HL-60/S4 treated with phorbol 12-myristate 13-acetate at 8.2 ng/mL for 4 days and 3 days (cell line): ENCODE results near the gene SERBP1.
"Not testable (repeated sequence)": the region's sequence is repeated elsewhere in the genome, so short reads cannot be mapped to it uniquely, and the experiment has no call there.

Experiments used
- in situ Hi-C: fragments of 300-500 bp; cut with MboI; formaldehyde crosslinking; loops from 2 replicates; pipeline ENCODE4 v1.15.0; 2022; ENCODE audit warnings: low sequenced_read_pairs

Gene SERBP1

GRCh38 chr1:67441183-67441582 is 11.0 kb upstream of the SERBP1 start:
- in situ Hi-C loops = no loop called here

- in situ Hi-C loops = no loop called here
Measured at GRCh38 chr1:67440339-67440738, 10.1 kb upstream of the SERBP1 start.

- in situ Hi-C loops = no loop called here
Measured at GRCh38 chr1:67439277-67440029, 9.3 kb upstream of the SERBP1 start.

GRCh38 chr1:67437961-67438360 is 7.8 kb upstream of the SERBP1 start:
- in situ Hi-C loops = no loop called here

- in situ Hi-C loops = no loop called here
Measured at GRCh38 chr1:67436511-67437055, 6.4 kb upstream of the SERBP1 start.

- in situ Hi-C loops = no loop called here
Measured at GRCh38 chr1:67434491-67434890, 4.3 kb upstream of the SERBP1 start.

GRCh38 chr1:67433837-67434236 is 3.6 kb upstream of the SERBP1 start:
- in situ Hi-C loops = no loop called here

- in situ Hi-C loops = no loop called here
Measured at GRCh38 chr1:67432745-67433144, 2.5 kb upstream of the SERBP1 start.

GRCh38 chr1:67431869-67432578 is 1.8 kb upstream of the SERBP1 start:
- in situ Hi-C loops = no loop called here

- in situ Hi-C loops = no loop called here
Measured at GRCh38 chr1:67431156-67431765, 1.1 kb upstream of the SERBP1 start.

GRCh38 chr1:67429528-67430357 is 459 bp downstream of the SERBP1 start:
- in situ Hi-C loops = no loop called here

- in situ Hi-C loops = no loop called here
Measured at GRCh38 chr1:67429011-67429527, 1.1 kb downstream of the SERBP1 start.

GRCh38 chr1:67427947-67428346 is 2.3 kb downstream of the SERBP1 start:
- in situ Hi-C loops = no loop called here

GRCh38 chr1:67427465-67427864 is 2.7 kb downstream of the SERBP1 start:
- in situ Hi-C loops = no loop called here

- in situ Hi-C loops = no loop called here
Measured at GRCh38 chr1:67420835-67421492, 9.2 kb downstream of the SERBP1 start.

GRCh38 chr1:67418839-67419586 is 11.2 kb downstream of the SERBP1 start:
- in situ Hi-C loops = no loop called here

GRCh38 chr1:67417733-67418132 is 12.5 kb downstream of the SERBP1 start:
- in situ Hi-C loops = not testable (repeated sequence)

- in situ Hi-C loops = no loop called here
Measured at GRCh38 chr1:67415041-67415440, 15.2 kb downstream of the SERBP1 start.

- in situ Hi-C loops = no loop called here
Measured at GRCh38 chr1:67414574-67414973, 15.6 kb downstream of the SERBP1 start.
